Liver (tissue), 9 donors: ENCODE data around the gene KCNMB2. TPM values are rescaled to one million over a fixed set of nuclear protein-coding genes. Genes with fewer than 3 reads are reported as not detected.

Experiments
- DNase-seq: peaks from one replicate; pipeline ENCODE4 v3.0.0-alpha.2; 2017; ENCODE audit warnings: low spot score
- H3K27ac ChIP-seq, 2 donors: one replicate each; pipeline ENCODE4 v1.7.0; 2013; ENCODE audit warnings: inconsistent platforms in 2 of 2, low read length in 2 of 2, control low read depth in 1 of 2, low read depth in 1 of 2, mild to moderate bottlenecking in 1 of 2
- H3K27me3 ChIP-seq, 4 donors: one replicate each; pipeline versions ENCODE4 v1.6.1 to v1.7.0; 2013; ENCODE audit warnings: low read length in 3 of 4, inconsistent platforms in 1 of 4, mild to moderate bottlenecking in 1 of 4, moderate library complexity in 1 of 4; ENCODE audit not compliant: control insufficient read depth in 4 of 4, insufficient read depth in 4 of 4
- H3K36me3 ChIP-seq, 4 donors: one replicate each; pipeline versions ENCODE4 v1.6.1 to v1.7.0; 2013; ENCODE audit warnings: low read length in 3 of 4, mild to moderate bottlenecking in 3 of 4, low read depth in 1 of 4, moderate library complexity in 1 of 4; ENCODE audit not compliant: control insufficient read depth in 4 of 4, insufficient read depth in 3 of 4
- H3K4me1 ChIP-seq, 4 donors: one replicate each; pipeline versions ENCODE4 v1.6.1 to v1.7.0; 2013; ENCODE audit warnings: low read length in 3 of 4, mild to moderate bottlenecking in 3 of 4, moderate library complexity in 1 of 4; ENCODE audit not compliant: control insufficient read depth in 4 of 4, insufficient read depth in 4 of 4
- H3K4me3 ChIP-seq, 3 donors: one replicate each; pipeline versions ENCODE4 v1.6.1 to v1.7.0; 2013; ENCODE audit warnings: low read length in 3 of 3, control low read depth in 1 of 3, low read depth in 1 of 3, mild to moderate bottlenecking in 1 of 3
- H3K9ac ChIP-seq, 2 donors: one replicate each; pipeline ENCODE4 v1.7.0; 2013; ENCODE audit warnings: low read length in 2 of 2, mild to moderate bottlenecking in 2 of 2, moderate library complexity in 2 of 2, control low read depth in 1 of 2, low read depth in 1 of 2
- H3K9me3 ChIP-seq, 4 donors: one replicate each; pipeline versions ENCODE4 v1.6.1 to v1.7.0; 2013; ENCODE audit warnings: low read length in 3 of 4; ENCODE audit not compliant: control insufficient read depth in 4 of 4
- ATF3 ChIP-seq: IDR thresholded peaks from 2 replicates; pipeline ENCODE4 v1.6.1; 2016; ENCODE audit warnings: antibody characterized with exemption
- CTCF ChIP-seq: fragments of 150-350 bp; IDR thresholded peaks from 2 replicates; pipeline ENCODE4 v1.5.1; 2017; ENCODE audit warnings: improper control_type of control experiment, low read depth, low read length; ENCODE audit not compliant: missing input control
- EGR1 ChIP-seq, 2 donors: IDR thresholded peaks; 2 replicates each; pipeline ENCODE4 v1.6.1; 2016 to 2018; ENCODE audit warnings: antibody characterized with exemption in 2 of 2, low read depth in 2 of 2
- FOXA1 ChIP-seq: IDR thresholded peaks from 2 replicates; pipeline ENCODE4 v1.6.1; 2016; ENCODE audit warnings: antibody characterized with exemption
- FOXA2 ChIP-seq: IDR thresholded peaks from 2 replicates; pipeline ENCODE4 v1.6.1; 2016; ENCODE audit warnings: antibody characterized with exemption
- GABPA ChIP-seq, 2 donors: IDR thresholded peaks in 1 of 2; conservative IDR thresholded peaks in 1 of 2; 2 replicates each; pipeline ENCODE4 v1.6.1; 2016; ENCODE audit warnings: antibody characterized with exemption in 2 of 2, mild to moderate bottlenecking in 1 of 2, moderate library complexity in 1 of 2
- HNF4A ChIP-seq, 2 donors: conservative IDR thresholded peaks; 2 replicates each; pipeline ENCODE4 v1.6.1; 2016; ENCODE audit warnings: antibody characterized with exemption in 2 of 2, mild to moderate bottlenecking in 2 of 2
- HNF4G ChIP-seq: IDR thresholded peaks from 2 replicates; pipeline ENCODE4 v1.6.1; 2016; ENCODE audit warnings: antibody characterized with exemption
- JUND ChIP-seq, 2 donors: IDR thresholded peaks; 2 replicates each; pipeline ENCODE4 v1.6.1; 2016; ENCODE audit warnings: antibody characterized with exemption in 2 of 2
- MAX ChIP-seq: IDR thresholded peaks from 2 replicates; pipeline ENCODE4 v1.6.1; 2016; ENCODE audit warnings: antibody characterized with exemption
- NR2F2 ChIP-seq: IDR thresholded peaks from 2 replicates; pipeline ENCODE4 v1.6.1; 2016; ENCODE audit warnings: antibody characterized with exemption
- RAD21 ChIP-seq, 2 donors: IDR thresholded peaks; 2 replicates each; pipeline ENCODE4 v1.6.1; 2016; ENCODE audit warnings: antibody characterized with exemption in 2 of 2, mild to moderate bottlenecking in 2 of 2
- REST ChIP-seq: IDR thresholded peaks from 2 replicates; pipeline ENCODE4 v1.6.1; 2016; ENCODE audit warnings: antibody characterized with exemption, mild to moderate bottlenecking
- SP1 ChIP-seq: IDR thresholded peaks from 2 replicates; pipeline ENCODE4 v1.6.1; 2018; ENCODE audit warnings: antibody characterized with exemption, mild to moderate bottlenecking
- YY1 ChIP-seq: IDR thresholded peaks from 2 replicates; pipeline ENCODE4 v1.6.1; 2016; ENCODE audit warnings: antibody characterized with exemption, mild to moderate bottlenecking
- ZBTB33 ChIP-seq: IDR thresholded peaks from 2 replicates; pipeline ENCODE4 v1.6.1; 2016; ENCODE audit warnings: antibody characterized with exemption
- WGBS: extraction: QIAGEN DNeasy Blood & Tissue Kit; methylation state at CpG from one replicate; pipeline ENCODE4 v1.1.7; 2013; 5-methylcytosine and 5-hydroxymethylcytosine counted together
- polyA plus RNA-seq, 2 donors: library from polyadenylated mRNA; stranded (reverse) in 1 of 2; unstranded in 1 of 2; fragments of 200-250 nt in 1 of 2; fragments of >200 nt in 1 of 2; fragmentation: Nextera tagmentation in 1 of 2; extraction: Ambion mirVana in 1 of 2; gene quantifications; one replicate each; pipeline versions ENCODE4 v1.2.1 to v1.2.3, GENCODE V29; 2013 to 2015
- total RNA-seq, 2 donors: library from RNA; depleted of rRNA; stranded (reverse); fragments of >200 nt; gene quantifications; one replicate each; pipeline ENCODE4 v1.2.3, GENCODE V29; 2014
- donor health status: healthy.
- donor health status: healthy.
- donor health status: healthy.
- donor health status: healthy.
- donor health status: healthy.

Gene KCNMB2
- total and polyA plus RNA-seq, 4 donors = 0.08 to 0.33 (median 0.16) TPM; not detected in 1

GRCh38 chr3:178802993-178803693 lies 266.9 kb downstream of the KCNMB2 start:
- no peak overlapping the region for H3K27ac ChIP-seq
- H3K4me3 ChIP-seq = no peak overlapping the region
- H3K27me3 ChIP-seq = no peaks in the 10 kb centered on the region
- DNase-seq = no peak
- TF ChIP-seq REST (no peak), ATF3 (no peak), GABPA (IDR thresholded peaks at IDR 0.05 in 1 of 2, conservative IDR thresholded peaks at IDR 0.05 in 1 of 2) (no peak), EGR1 (IDR thresholded peaks at IDR 0.05; ENCODE audit: low read depth in 2 of 2) (no peak), ZBTB33 (no peak), RAD21 (IDR thresholded peaks at IDR 0.05) (no peak), CTCF (no peak), JUND (IDR thresholded peaks at IDR 0.05) (no peak), MAX (no peak), SP1 (no peak), FOXA1 (no peak)
- no peaks in the 10 kb centered on the region for H3K9me3 ChIP-seq
- no peak overlapping the region for H3K9ac ChIP-seq
- WGBS = 76% methylated on average over 3 of the region's 3 CpGs
- H3K36me3 ChIP-seq = no peaks in the 10 kb centered on the region
- no peaks in the 10 kb centered on the region for H3K4me1 ChIP-seq

- no peaks in the 10 kb centered on the region for H3K4me1 ChIP-seq
- no peaks in the 10 kb centered on the region for H3K36me3 ChIP-seq
- no peak overlapping the region for H3K27ac ChIP-seq
- H3K27me3 ChIP-seq = no peaks in the 10 kb centered on the region
- no peak overlapping the region for H3K4me3 ChIP-seq
- H3K9ac ChIP-seq = no peak overlapping the region
- no peaks in the 10 kb centered on the region for H3K9me3 ChIP-seq
- DNase-seq = no peak
- no peak for TF ChIP-seq FOXA1
- no peak for TF ChIP-seq HNF4A (conservative IDR thresholded peaks at IDR 0.05)
- TF ChIP-seq YY1 = no peak
- no peak for TF ChIP-seq NR2F2
- TF ChIP-seq JUND (IDR thresholded peaks at IDR 0.05) = no peak
- no peak for TF ChIP-seq MAX
- TF ChIP-seq EGR1 (IDR thresholded peaks at IDR 0.05; ENCODE audit: low read depth in 2 of 2) = no peak
- TF ChIP-seq ATF3 = no peak
- no peak for TF ChIP-seq REST
- TF ChIP-seq RAD21 (IDR thresholded peaks at IDR 0.05) = no peak
- no peak for TF ChIP-seq HNF4G
- no peak for TF ChIP-seq FOXA2
- TF ChIP-seq SP1 = no peak
- TF ChIP-seq ZBTB33 = no peak
- TF ChIP-seq GABPA (IDR thresholded peaks at IDR 0.05 in 1 of 2, conservative IDR thresholded peaks at IDR 0.05 in 1 of 2) = no peak
These were observed 268.4 kb downstream of the KCNMB2 start for GRCh38 chr3:178804606-178805005.
